ENCODE results near the gene PRRG2. TPM values are rescaled to one million over a fixed set of nuclear protein-coding genes. Genes with fewer than 3 reads are reported as not detected.
A peak's percentile ranks its signal among the peaks of the same experiment; 100 is the strongest.

The PRRG2 gene
- total RNA-seq, 1 experiment from 2014 or later, result 4.7 TPM

DNA sequence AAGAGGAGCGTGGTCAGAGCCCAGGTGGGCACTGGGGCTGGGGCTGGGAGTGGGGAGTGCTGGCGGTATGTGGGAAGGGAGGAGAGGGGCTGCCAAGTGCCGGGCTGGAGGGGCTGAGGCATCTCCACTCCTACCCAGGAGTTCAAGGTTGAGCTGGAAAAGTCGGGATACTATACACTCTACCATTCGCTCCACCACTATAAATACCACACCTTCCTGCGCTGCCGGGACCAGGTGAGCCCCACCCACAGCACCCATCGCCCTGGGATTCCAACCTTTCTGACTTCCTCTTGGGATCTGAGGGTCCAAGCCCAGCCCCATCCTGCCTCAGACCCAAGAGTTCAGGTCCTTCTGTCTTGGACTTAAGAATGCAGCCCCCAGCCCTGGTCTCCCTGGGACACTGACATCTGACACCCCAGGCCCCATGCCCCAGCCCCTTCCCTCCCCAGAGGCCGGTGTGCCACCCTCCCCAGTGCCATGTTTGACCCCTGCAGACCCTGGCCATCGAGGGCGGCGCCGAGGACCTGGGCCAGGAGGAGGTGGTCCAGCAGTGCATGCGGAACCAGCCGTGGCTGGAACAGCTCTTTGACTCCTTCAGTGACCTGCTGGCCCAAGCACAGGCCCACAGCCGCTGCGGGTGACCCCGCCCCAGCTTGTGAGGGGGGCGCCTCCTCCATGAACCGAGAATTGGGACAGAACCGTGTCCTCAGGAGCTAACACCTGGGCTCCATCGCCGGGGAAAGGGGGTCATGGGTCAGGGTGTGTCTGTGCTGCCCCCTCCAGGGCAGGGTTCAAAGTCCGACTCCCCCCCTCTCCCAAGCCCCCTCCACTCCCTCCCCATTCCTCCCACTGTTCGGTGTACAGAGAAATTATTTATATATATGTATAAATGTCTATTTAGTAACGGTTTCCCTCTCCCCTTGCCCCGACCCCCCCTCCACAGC lies 44.1 kb downstream of the PRRG2 start:
- Mint-ChIP-seq H3K4me1 (ENCODE audit: insufficient read depth, unreplicated experiment) (no peaks in the 10 kb centered on the region), H3K9me3 (ENCODE audit: unreplicated experiment) (no peaks in the 10 kb centered on the region), H3K27me3 (ENCODE audit: insufficient read depth, unreplicated experiment) (no peaks in the 10 kb centered on the region), H3K27ac (ENCODE audit: low read depth, unreplicated experiment) (no peak overlapping the region), H3K4me3 (ENCODE audit: unreplicated experiment) (no peak overlapping the region), H3K36me3 (ENCODE audit: insufficient read depth, unreplicated experiment) (peaks cover 61% of the 10 kb centered on the region)
- TF ChIP-seq, protein P1, sequence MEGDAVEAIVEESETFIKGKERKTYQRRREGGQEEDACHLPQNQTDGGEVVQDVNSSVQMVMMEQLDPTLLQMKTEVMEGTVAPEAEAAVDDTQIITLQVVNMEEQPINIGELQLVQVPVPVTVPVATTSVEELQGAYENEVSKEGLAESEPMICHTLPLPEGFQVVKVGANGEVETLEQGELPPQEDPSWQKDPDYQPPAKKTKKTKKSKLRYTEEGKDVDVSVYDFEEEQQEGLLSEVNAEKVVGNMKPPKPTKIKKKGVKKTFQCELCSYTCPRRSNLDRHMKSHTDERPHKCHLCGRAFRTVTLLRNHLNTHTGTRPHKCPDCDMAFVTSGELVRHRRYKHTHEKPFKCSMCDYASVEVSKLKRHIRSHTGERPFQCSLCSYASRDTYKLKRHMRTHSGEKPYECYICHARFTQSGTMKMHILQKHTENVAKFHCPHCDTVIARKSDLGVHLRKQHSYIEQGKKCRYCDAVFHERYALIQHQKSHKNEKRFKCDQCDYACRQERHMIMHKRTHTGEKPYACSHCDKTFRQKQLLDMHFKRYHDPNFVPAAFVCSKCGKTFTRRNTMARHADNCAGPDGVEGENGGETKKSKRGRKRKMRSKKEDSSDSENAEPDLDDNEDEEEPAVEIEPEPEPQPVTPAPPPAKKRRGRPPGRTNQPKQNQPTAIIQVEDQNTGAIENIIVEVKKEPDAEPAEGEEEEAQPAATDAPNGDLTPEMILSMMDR (IDR thresholded peaks at IDR 0.05; ENCODE audit: unreplicated experiment), result no peak
- DNase-seq (ENCODE audit: unreplicated experiment), result no peak
- CTCF ChIA-PET, result no interaction called here
- intact Hi-C loops (cut with micrococcal nuclease), result no loop called here
- POLR2A ChIA-PET, result interaction anchor here (0.6 kb wide), 1 partner anchor 44 kb away, joined by 3 read pairs; the partner anchor contains the start of gene PRRG2
- no TSS peak for BruUV-seq (replicated peaks)

DNA sequence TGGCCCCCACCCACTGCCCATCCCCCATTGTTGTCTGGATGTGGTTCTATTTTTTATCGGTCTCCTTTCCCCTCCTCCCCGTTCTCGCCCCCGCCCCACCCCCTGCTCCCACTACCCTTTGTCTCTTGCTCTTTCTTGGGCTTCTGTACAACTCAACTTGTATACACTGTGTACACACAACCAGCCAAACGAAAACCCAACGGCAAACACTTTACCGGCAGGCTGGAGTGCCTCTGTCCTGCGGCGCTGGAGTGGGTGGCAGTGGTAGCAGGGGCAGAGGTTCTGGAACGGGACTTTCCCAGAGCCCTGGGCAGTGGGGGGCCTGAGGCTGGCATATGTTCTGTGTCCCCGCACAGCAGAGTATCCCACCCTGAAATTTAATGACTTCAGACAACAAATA lies 45.1 kb downstream of the PRRG2 start:
- Mint-ChIP-seq H3K4me1 (ENCODE audit: insufficient read depth, unreplicated experiment) (no peaks in the 10 kb centered on the region), H3K4me3 (ENCODE audit: unreplicated experiment) (no peak overlapping the region), H3K9me3 (ENCODE audit: unreplicated experiment) (no peaks in the 10 kb centered on the region), H3K27ac (ENCODE audit: low read depth, unreplicated experiment) (no peak overlapping the region), H3K27me3 (ENCODE audit: insufficient read depth, unreplicated experiment) (no peaks in the 10 kb centered on the region), H3K36me3 (ENCODE audit: insufficient read depth, unreplicated experiment) (peaks cover 57% of the 10 kb centered on the region)
- CTCF ChIA-PET, result no interaction called here
- TF ChIP-seq, protein P1 (IDR thresholded peaks at IDR 0.05; ENCODE audit: unreplicated experiment), result no peak
- intact Hi-C loops (cut with micrococcal nuclease), result no loop called here
- BruUV-seq (replicated peaks), result no TSS peak
- POLR2A ChIA-PET, result no interaction called here
- DNase-seq (ENCODE audit: unreplicated experiment), result no peak

DNA sequence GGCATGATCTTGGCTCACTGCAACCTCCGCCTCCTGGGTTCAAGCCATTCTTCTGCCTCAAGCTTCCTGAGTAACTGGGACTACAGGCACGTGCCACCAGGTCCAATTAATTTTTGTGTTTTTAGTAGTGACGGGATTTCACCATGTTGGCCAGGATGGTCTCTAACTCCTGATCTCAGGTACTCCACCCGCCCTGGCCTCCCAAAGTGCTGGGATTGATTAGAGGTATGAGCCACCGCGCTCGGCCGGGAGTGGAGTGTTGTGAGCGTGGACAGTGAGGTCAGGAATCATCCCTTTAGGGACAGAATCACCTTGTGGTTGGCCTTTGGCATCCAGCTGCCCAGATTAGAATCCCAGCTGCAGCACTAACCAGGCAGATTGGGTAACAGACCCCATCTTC lies 48.5 kb downstream of the PRRG2 start:
- Mint-ChIP-seq H3K36me3 (ENCODE audit: insufficient read depth, unreplicated experiment) (peaks cover 53% of the 10 kb centered on the region), H3K27me3 (ENCODE audit: insufficient read depth, unreplicated experiment) (no peaks in the 10 kb centered on the region), H3K9me3 (ENCODE audit: unreplicated experiment) (no peaks in the 10 kb centered on the region), H3K4me3 (ENCODE audit: unreplicated experiment) (no peak overlapping the region), H3K27ac (ENCODE audit: low read depth, unreplicated experiment) (no peak overlapping the region), H3K4me1 (ENCODE audit: insufficient read depth, unreplicated experiment) (no peaks in the 10 kb centered on the region)
- CTCF ChIA-PET, result interaction anchor here (0.6 kb wide), 1 partner anchor 91 kb away, joined by 5 read pairs; no protein-coding TSS in a partner anchor
- TF ChIP-seq, protein P1 (IDR thresholded peaks at IDR 0.05; ENCODE audit: unreplicated experiment), result no peak
- intact Hi-C loops (cut with micrococcal nuclease), result no loop called here
- POLR2A ChIA-PET, result interaction anchor here (1.3 to 4.2 kb wide), 3 partner anchors 11 to 38 kb away, joined by 3 to 29 read pairs (median 5); partner anchors contain the start of genes RRAS and SCAF1
- no peak for DNase-seq (ENCODE audit: unreplicated experiment)
- BruUV-seq (replicated peaks), result no TSS peak

DNA sequence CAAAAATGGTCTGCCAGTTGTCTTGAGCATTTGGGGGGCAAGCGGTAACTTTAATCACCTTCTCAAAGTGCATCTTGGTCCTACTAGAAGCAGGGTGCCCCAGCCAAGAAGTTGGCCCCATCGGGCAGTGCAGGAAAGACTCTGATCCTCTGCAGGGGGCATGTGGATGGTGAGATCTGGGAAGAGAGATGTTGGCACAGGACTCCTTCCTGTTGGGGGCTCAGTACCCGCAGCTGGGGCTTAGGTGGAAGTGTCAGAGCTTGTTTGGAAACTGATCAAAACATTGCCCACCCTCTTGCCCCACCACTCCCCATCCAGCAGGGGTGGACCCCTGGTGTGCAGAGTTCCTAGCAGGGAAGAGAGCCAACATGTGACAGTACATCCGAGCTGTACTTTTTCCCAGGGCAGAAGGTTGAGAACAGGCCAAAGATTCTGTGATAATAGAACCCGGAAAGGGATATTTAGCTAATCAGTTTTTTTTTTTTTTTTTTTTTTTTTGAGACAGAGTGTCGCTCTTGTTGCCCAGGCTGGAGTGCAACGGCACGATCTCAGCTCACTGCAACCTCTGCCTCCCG lies 50.0 kb downstream of the PRRG2 start:
- POLR2A ChIA-PET, result interaction anchor here (1.2 to 4.2 kb wide), 3 partner anchors 10 to 39 kb away, joined by 3 to 29 read pairs (median 4); partner anchors contain the start of genes RRAS and SCAF1
- Mint-ChIP-seq H3K4me1 (ENCODE audit: insufficient read depth, unreplicated experiment) (no peaks in the 10 kb centered on the region), H3K4me3 (ENCODE audit: unreplicated experiment) (no peak overlapping the region), H3K27ac (ENCODE audit: low read depth, unreplicated experiment) (no peak overlapping the region), H3K27me3 (ENCODE audit: insufficient read depth, unreplicated experiment) (no peaks in the 10 kb centered on the region), H3K9me3 (ENCODE audit: unreplicated experiment) (no peaks in the 10 kb centered on the region), H3K36me3 (ENCODE audit: insufficient read depth, unreplicated experiment) (peaks cover 52% of the 10 kb centered on the region)
- BruUV-seq (replicated peaks), result TSS peak; percentile 18
- intact Hi-C loops (cut with micrococcal nuclease), result no loop called here
- no peak for DNase-seq (ENCODE audit: unreplicated experiment)
- TF ChIP-seq, protein P1 (IDR thresholded peaks at IDR 0.05; ENCODE audit: unreplicated experiment), result no peak
- CTCF ChIA-PET, result interaction anchor here (0.7 kb wide), 1 partner anchor 61 kb away, joined by 3 read pairs; no protein-coding TSS in a partner anchor
